Parathyroid adenoma (tissue), 2 donors: Measurements from ENCODE around the gene MAP4K4.
"Not testable (repeated sequence)": the region's sequence is repeated elsewhere in the genome, so short reads cannot be mapped to it uniquely, and the experiment has no call there.

Experiments
- H2AFZ ChIP-seq: fragments of 300-600 bp; sonication (generic); one replicate; pipeline ENCODE4 v1.7.0; 2017; ENCODE audit warnings: antibody characterized with exemption, mild to moderate bottlenecking
- H3K27ac ChIP-seq: fragments of 300-600 bp; sonication (generic); one replicate; pipeline ENCODE4 v1.7.0; 2017
- H3K27me3 ChIP-seq: fragments of 300-600 bp; sonication (generic); one replicate; pipeline ENCODE4 v1.7.0; 2017; ENCODE audit warnings: low read length; ENCODE audit not compliant: control insufficient read depth, insufficient read depth
- H3K36me3 ChIP-seq: fragments of 300-600 bp; sonication (generic); one replicate; pipeline ENCODE4 v1.7.0; 2017; ENCODE audit warnings: low read length; ENCODE audit not compliant: control insufficient read depth, insufficient read depth
- H3K4me1 ChIP-seq: fragments of 300-600 bp; sonication (generic); one replicate; pipeline ENCODE4 v1.7.0; 2017; ENCODE audit warnings: control low read depth
- H3K4me2 ChIP-seq: fragments of 300-600 bp; sonication (generic); one replicate; pipeline ENCODE4 v1.7.0; 2017; ENCODE audit warnings: low read length
- H3K4me3 ChIP-seq: fragments of 300-600 bp; sonication (generic); one replicate; pipeline ENCODE4 v1.7.0; 2017; ENCODE audit warnings: low read depth, low read length
- H3K79me2 ChIP-seq: fragments of 300-600 bp; sonication (generic); one replicate; pipeline ENCODE4 v1.7.0; 2017; ENCODE audit warnings: control low read depth
- H3K9ac ChIP-seq: fragments of 300-600 bp; sonication (generic); one replicate; pipeline ENCODE4 v1.7.0; 2017; ENCODE audit warnings: mild to moderate bottlenecking
- H3K9me3 ChIP-seq: fragments of 300-600 bp; sonication (generic); one replicate; pipeline ENCODE4 v1.7.0; 2017; ENCODE audit warnings: low read length; ENCODE audit not compliant: control insufficient read depth
- CTCF ChIP-seq: fragments of 300-600 bp; sonication (generic); IDR thresholded peaks from one replicate; pipeline ENCODE4 v1.7.0; 2017; ENCODE audit warnings: antibody characterized with exemption, mild to moderate bottlenecking
- donor health status: primary hyperparathyroidism.

The MAP4K4 gene

GRCh38 chr2:101763496-101764333 is 66.2 kb downstream of the MAP4K4 start:
- Histone ChIP-seq H3K36me3 (no peaks in the 10 kb centered on the region), H3K9me3 (no peaks in the 10 kb centered on the region), H3K4me1 (peaks cover 8% of the 10 kb centered on the region), H3K27me3 (no peaks in the 10 kb centered on the region), H3K79me2 (peaks cover 13% of the 10 kb centered on the region), H3K27ac (no peak overlapping the region), H2AFZ (no peak overlapping the region), H3K9ac (no peak overlapping the region), H3K4me3 (no peak overlapping the region), H3K4me2 (no peak overlapping the region)
- no peak for TF ChIP-seq CTCF

- no peaks in the 10 kb centered on the region for H3K36me3 ChIP-seq
- H3K4me1 ChIP-seq: peaks cover 12% of the 10 kb centered on the region
- no peak overlapping the region for H3K27ac ChIP-seq
- H3K4me3 ChIP-seq: no peak overlapping the region
- no peak for TF ChIP-seq CTCF
- H3K9ac ChIP-seq: no peak overlapping the region
- no peaks in the 10 kb centered on the region for H3K27me3 ChIP-seq
- H3K9me3 ChIP-seq: no peaks in the 10 kb centered on the region
- no peak overlapping the region for H3K4me2 ChIP-seq
- H3K79me2 ChIP-seq: peaks cover 15% of the 10 kb centered on the region
- no peak overlapping the region for H2AFZ ChIP-seq
Observed at GRCh38 chr2:101766337-101766736, 68.8 kb downstream of the MAP4K4 start.

- Histone ChIP-seq H3K27me3 (no peaks in the 10 kb centered on the region), H2AFZ (no peak overlapping the region), H3K4me2 (peak overlapping the region; percentile 33), H3K36me3 (no peaks in the 10 kb centered on the region), H3K4me1 (peaks cover 13% of the 10 kb centered on the region), H3K27ac (no peak overlapping the region), H3K79me2 (peaks cover 22% of the 10 kb centered on the region), H3K4me3 (no peak overlapping the region), H3K9me3 (no peaks in the 10 kb centered on the region), H3K9ac (no peak overlapping the region)
- TF ChIP-seq CTCF: no peak
Observed at GRCh38 chr2:101766871-101767739, 69.6 kb downstream of the MAP4K4 start.

- Histone ChIP-seq H3K27ac (no peak overlapping the region), H3K4me2 (no peak overlapping the region), H3K4me1 (peaks cover 6% of the 10 kb centered on the region), H3K9ac (no peak overlapping the region), H3K79me2 (peaks cover 31% of the 10 kb centered on the region), H3K9me3 (no peaks in the 10 kb centered on the region), H3K36me3 (no peaks in the 10 kb centered on the region), H2AFZ (no peak overlapping the region), H3K27me3 (no peaks in the 10 kb centered on the region), H3K4me3 (no peak overlapping the region)
- TF ChIP-seq CTCF: no peak
Observed at GRCh38 chr2:101768556-101769220, 71.2 kb downstream of the MAP4K4 start.

GRCh38 chr2:101769726-101770125 is 72.2 kb downstream of the MAP4K4 start:
- H3K4me1 ChIP-seq: peaks cover 13% of the 10 kb centered on the region
- H3K79me2 ChIP-seq: peaks cover 32% of the 10 kb centered on the region
- not testable (repeated sequence) for H3K27ac ChIP-seq, H2AFZ ChIP-seq, H3K9ac ChIP-seq, H3K27me3 ChIP-seq, H3K36me3 ChIP-seq, H3K4me2 ChIP-seq, H3K4me3 ChIP-seq, H3K9me3 ChIP-seq
